HG03045 (cell line): Measurements from ENCODE around the gene AQP2.

Source experiments
- ATAC-seq: cut with Tn5 transposase; IDR thresholded peaks from one replicate; pipeline ENCODE4 v1.9.1; 2021; ENCODE audit warnings: mild to moderate bottlenecking, moderate library complexity; ENCODE audit not compliant: unreplicated experiment

Gene AQP2

DNA sequence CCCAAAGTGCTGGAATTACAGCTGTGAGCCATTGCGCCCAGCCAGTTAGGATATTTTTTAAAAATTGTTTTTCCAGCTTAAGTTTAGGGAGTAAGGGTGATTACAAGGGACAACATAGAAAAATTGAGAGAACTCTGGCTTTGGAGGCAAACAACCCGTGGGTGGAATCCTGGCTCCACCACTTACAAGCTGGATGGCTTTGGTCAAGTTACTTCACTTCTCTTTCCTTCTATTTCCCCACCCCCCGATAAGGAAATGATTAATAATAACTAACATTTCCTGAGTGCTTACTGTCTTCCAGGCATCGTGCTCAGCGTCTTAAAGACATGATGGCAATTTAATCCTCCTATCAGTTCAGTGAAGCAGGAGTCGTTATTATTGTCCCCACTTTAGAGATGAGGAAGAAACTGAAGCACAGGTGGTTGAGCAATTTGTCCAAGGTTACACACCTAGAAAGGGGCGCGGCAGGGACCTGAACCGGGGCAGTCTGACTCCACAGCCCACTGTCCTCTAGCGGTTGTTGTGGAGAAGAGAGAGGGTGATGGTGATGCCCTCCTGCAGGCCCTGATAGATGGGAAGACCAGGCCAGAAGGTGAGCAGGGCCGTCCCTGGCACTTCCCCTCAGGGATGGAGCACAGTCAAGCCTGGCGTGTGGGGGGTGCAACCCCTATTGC is 30.2 kb upstream of the AQP2 start:
- ATAC-seq: no peak

GRCh38 chr12:49920915-49921286 is 29.6 kb upstream of the AQP2 start:
- no peak for ATAC-seq

GRCh38 chr12:49921299-49921698 is 29.2 kb upstream of the AQP2 start:
- no peak for ATAC-seq

DNA sequence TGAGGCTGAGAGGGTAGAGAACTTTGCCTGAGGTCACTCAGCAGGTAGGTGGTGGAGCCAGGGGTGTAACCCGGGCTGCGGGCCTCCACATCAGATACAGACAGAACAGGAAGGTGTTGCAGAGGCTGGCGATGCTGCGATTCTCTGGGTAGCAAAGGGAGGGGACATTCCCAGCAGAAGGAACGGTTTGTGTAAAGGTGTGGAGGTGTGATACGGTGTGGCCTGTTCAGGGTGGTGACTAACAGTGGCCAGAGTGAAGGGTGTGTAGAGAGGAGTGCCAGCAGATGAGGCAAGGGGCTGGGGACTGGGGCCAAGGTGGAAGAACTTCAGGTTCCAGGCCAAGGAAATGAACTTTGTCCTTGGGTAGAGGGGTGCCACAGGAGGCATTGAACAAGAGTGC is 28.6 kb upstream of the AQP2 start:
- no peak for ATAC-seq

DNA sequence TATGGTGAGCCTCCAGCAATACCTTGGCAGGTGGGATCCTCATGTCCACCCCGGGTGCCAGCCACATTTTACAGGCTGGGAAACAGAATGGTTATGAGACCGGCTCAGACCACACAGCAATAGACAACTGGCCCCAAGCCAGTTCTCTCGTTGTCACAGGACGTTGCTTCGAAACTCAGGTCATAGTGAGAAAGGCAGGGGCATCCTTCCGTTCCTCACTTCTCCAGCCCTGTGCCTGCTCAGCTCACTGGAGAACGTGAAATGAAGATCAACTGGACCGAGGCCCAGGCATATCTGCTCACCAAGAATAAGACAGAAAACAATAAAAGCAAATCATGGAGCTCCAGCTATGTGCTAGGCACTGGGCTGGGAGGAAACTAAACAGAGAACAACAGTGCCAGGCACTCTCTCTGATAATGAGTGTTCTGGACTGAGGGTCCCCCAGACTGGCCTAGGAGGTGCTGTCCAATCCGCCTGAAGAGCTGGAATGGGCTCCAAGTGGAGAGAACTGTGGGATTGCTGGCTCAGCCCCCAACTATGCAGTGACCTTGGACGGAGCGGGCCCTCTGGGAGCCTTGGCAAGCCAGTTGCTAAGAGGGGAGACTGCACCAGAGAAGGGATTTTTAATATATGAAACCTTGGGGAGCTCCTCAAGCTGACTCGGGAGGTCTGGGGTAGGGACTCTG is 28.0 kb upstream of the AQP2 start:
- ATAC-seq: no peak

- no peak for ATAC-seq
Measured at GRCh38 chr12:49923035-49923644, 27.4 kb upstream of the AQP2 start.

GRCh38 chr12:49923880-49924556 is 26.5 kb upstream of the AQP2 start:
- ATAC-seq: no peak

- no peak for ATAC-seq
Measured at GRCh38 chr12:49924628-49925246, 25.8 kb upstream of the AQP2 start.

GRCh38 chr12:49925433-49926204 is 24.9 kb upstream of the AQP2 start:
- no peak for ATAC-seq

GRCh38 chr12:49928471-49928870 is 22.1 kb upstream of the AQP2 start:
- ATAC-seq: no peak

GRCh38 chr12:49929581-49929980 is 21.0 kb upstream of the AQP2 start:
- no peak for ATAC-seq

DNA sequence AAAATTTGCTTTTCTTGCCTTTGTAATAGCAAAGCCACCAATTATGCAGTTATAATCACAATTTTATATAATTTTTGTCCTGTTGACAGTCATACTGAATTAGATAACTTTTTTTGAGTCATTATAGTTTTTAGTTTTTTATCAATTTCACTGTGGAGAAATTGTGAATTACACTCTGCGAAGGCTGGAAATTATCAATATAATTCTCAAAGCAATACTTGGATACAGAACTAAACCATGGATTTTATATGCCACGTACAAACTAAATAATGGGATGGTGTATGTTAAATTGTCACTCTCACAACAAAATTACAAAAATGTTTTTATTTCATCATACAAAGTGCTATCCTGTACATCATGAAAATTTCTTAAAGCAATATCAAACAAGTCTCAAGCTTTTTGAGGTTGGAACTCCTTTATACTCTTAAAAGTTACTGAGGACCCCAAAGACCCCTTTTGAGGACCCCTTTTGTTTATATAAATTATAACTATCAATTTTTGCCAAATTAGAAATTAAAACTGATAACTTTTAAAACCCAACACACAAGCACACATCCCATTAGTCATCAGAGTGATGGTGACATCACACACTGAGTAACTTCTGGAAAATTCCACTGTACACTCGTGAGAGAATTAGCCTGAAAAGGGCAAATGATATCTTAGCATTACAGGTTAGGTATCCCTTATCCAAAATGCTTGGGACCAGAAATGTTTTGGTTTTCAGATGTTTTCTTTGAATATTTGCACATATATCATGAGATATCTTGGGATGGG is 19.8 kb upstream of the AQP2 start:
- ATAC-seq: no peak

DNA sequence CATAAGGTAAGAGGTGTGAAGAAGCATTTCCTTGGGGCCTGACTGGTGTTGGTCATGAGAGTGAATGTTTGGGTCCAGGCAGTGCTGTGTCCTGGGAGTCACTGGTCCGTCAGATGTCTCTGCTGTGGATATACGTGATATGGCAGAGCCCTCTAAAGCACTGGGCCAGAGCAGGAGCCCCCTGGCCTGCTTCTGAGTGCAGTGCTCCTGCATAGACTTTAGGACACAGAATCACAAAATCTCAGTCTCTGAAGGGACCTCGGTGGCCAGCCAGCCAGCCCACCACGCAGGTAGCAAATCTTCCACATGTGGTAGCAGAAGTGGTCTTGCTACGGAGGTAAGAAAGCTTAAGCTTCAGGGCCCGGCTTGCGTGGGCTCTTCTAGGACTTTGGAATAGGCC is 18.5 kb upstream of the AQP2 start:
- ATAC-seq: no peak

DNA sequence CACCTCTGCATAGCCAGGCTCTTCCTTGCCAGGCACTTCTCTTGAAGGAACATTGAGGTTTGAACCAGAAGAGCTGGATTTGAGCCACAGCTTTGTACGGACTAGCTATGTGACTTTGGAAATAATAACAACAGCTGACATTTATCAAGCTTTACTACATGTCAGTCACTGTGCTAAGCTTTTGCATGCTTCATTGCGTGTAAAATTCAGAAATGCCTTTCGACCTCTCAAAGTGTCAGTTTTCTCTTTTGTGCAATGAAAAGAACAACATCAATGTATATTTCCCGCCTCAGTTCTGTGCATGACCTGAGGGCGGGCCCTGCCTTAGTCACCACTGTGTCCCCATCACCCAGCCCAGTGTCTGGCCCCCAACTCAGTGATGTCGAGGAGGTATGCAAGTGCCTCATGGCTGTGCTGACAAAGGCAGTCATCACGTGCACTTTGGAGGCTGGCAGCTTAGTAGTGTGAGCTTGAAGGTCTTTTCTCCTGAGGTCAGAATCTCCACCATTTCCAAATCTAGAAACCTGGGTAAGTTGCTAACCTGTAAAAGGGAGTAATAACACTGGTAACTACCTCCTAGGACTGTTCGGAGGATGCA is 17.9 kb upstream of the AQP2 start:
- ATAC-seq: no peak

DNA sequence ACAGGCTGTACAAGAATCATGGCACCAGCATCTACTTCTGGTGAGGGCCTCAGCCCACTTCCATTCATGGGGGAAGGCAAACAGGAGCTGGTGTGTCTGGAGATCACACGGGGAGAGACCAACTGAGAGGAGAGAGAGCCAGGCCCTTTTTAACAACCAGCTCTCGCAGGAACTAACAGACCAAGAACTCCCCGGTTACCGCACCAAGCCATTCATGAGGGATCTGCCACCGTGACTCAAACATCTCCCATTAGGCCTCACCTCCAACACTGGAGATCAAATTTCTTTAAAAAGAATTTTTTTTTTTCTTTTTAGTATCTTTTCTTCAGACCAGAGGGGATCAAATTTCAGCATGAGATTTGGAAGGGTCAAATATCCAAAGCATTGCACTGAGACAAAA is 16.7 kb upstream of the AQP2 start:
- no peak for ATAC-seq

- ATAC-seq: no peak
Measured at GRCh38 chr12:49934505-49934904, 16.0 kb upstream of the AQP2 start.

- ATAC-seq: no peak
Measured at GRCh38 chr12:49936925-49937324, 13.6 kb upstream of the AQP2 start.

DNA sequence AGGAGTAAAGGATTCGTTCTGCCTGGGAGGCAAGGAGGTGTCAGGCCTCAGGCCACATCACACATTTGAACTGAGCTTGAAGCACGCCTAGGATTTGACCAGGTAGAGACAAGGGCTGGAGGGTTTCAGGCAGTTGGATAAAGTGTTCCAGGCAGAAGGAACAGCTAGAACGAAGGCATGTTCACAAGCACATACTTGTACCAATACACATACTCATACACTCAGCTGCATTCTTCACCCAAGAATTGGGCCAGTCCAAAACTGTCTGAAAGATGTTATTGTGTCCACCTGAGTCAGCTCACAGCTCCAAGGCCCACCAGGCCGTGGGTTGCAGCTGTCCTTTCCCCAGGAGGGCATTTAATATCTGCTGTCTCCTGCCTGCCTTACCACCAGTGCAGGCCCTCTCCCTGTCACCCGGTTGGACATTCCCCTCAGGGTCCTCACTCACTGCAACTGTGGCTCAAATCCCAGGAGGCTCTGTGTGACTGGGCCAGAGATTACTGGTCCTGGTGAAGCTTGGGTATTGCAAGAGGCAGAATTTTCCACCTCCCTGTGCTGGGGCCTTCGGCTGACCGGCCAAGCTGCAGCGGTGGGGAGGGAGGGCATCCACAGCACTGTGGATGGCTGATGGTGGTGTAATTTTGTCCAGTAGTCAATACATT is 12.8 kb upstream of the AQP2 start:
- ATAC-seq: no peak

GRCh38 chr12:49939307-49939706 is 11.2 kb upstream of the AQP2 start:
- no peak for ATAC-seq
